Sigmoid colon (tissue), 7 donors: Measurements from ENCODE around the gene DDX39A. TPM values are rescaled to one million over a fixed set of nuclear protein-coding genes. Genes with fewer than 3 reads are reported as not detected.
"Not testable (repeated sequence)": the region's sequence is repeated elsewhere in the genome, so short reads cannot be mapped to it uniquely, and the experiment has no call there.

Experiments used
- DNase-seq: peaks from one replicate; pipeline ENCODE4 v3.0.0-alpha.2; 2019
- H3K27ac ChIP-seq, 4 donors: fragments of 200-600 bp; sonication (generic); one replicate each; pipeline ENCODE4 v1.5.1; 2016 to 2019; ENCODE audit warnings: mild to moderate bottlenecking in 1 of 4
- H3K27me3 ChIP-seq, 3 donors: fragments of 200-600 bp; sonication (generic); one replicate each; pipeline ENCODE4 v1.5.1; 2019; ENCODE audit warnings: mild to moderate bottlenecking in 1 of 3
- H3K36me3 ChIP-seq, 4 donors: fragments of 200-600 bp; sonication (generic); one replicate each; pipeline ENCODE4 v1.5.1; 2016 to 2019
- H3K4me1 ChIP-seq, 4 donors: fragments of 200-600 bp; sonication (generic); one replicate each; pipeline ENCODE4 v1.5.1; 2017 to 2019
- H3K4me3 ChIP-seq, 4 donors: fragments of 200-600 bp; sonication (generic); one replicate each; pipeline ENCODE4 v1.5.1; 2017 to 2019; ENCODE audit warnings: mild to moderate bottlenecking in 2 of 4, moderate library complexity in 1 of 4
- H3K9me3 ChIP-seq, 4 donors: fragments of 200-600 bp in 3 of 4; sonication (generic) in 3 of 4; one replicate each; pipeline versions ENCODE4 v1.5.1 to v1.6.1; 2013 to 2019
- CTCF ChIP-seq, 4 experiments: fragments of 450-650 bp in 3 of 4; fragments of 200-600 bp in 1 of 4; IDR thresholded peaks; one replicate each; pipeline ENCODE4 v1.5.1; 2016 to 2019; ENCODE audit warnings: antibody characterized with exemption in 4 of 4, mild to moderate bottlenecking in 3 of 4, moderate library complexity in 2 of 4
- EP300 ChIP-seq, 4 donors: sonication (generic); formaldehyde crosslinking; IDR thresholded peaks; one replicate each; pipeline ENCODE4 v1.6.1; 2017; ENCODE audit warnings: antibody characterized with exemption in 4 of 4
- POLR2A ChIP-seq, 2 donors: fragments of 450-650 bp; IDR thresholded peaks; one replicate each; pipeline ENCODE4 v1.6.1; 2016; ENCODE audit warnings: antibody characterized with exemption in 2 of 2, mild to moderate bottlenecking in 2 of 2, moderate library complexity in 2 of 2
- POLR2AphosphoS5 ChIP-seq, 4 donors: sonication (generic); formaldehyde crosslinking; IDR thresholded peaks; one replicate each; pipeline ENCODE4 v1.6.1; 2017; ENCODE audit warnings: antibody characterized with exemption in 4 of 4
- WGBS, 2 donors: extraction: QIAGEN DNeasy Blood & Tissue Kit; methylation state at CpG; one replicate each; pipeline ENCODE4 v1.1.7; 2013; 5-methylcytosine and 5-hydroxymethylcytosine counted together
- intact Hi-C: fragments of 100-400 bp; cut with DNase I; formaldehyde crosslinking; loops from one replicate; pipeline ENCODE4 v1.15.1; 2023
- polyA plus RNA-seq, 3 donors: library from polyadenylated mRNA; stranded (reverse); fragments of 200-250 nt; gene quantifications; one replicate each; pipeline ENCODE4 v1.2.3, GENCODE V29; 2013
- total RNA-seq, 4 donors: library from RNA; depleted of rRNA; stranded (reverse); fragments of >200 nt; gene quantifications; one replicate each; pipeline ENCODE4 v1.1.0, GENCODE V29; 2016
- donor health status: healthy with polysubstance abuse.
- donor health status: Bipolar disorder and iron deficiency.
- donor health status: healthy.

The DDX39A gene
- total and polyA plus RNA-seq, 7 donors: 37.8 to 161 (median 43.6) TPM

- DNase-seq: no peak
- TF ChIP-seq CTCF (IDR thresholded peaks at IDR 0.05) (no peak), POLR2AphosphoS5 (IDR thresholded peaks at IDR 0.05) (no peak), EP300 (IDR thresholded peaks at IDR 0.05) (no peak), POLR2A (IDR thresholded peaks at IDR 0.05) (no peak)
- H3K4me1 ChIP-seq: peaks cover 0 to 6% (median 2%) of the 10 kb centered on the region in 4 donors
- intact Hi-C loops: loop anchor here (10.0 kb wide), 1 partner anchor 196 kb away; the partner anchor contains the start of gene ADGRL1
- no peak overlapping the region for H3K27ac ChIP-seq
- peaks cover 0 to 50% (median 24%) of the 10 kb centered on the region in 4 donors for H3K36me3 ChIP-seq
- H3K27me3 ChIP-seq: no peaks in the 10 kb centered on the region
- 77 to 93% methylated on average over 11 of the region's 11 CpGs for WGBS, 2 donors
- H3K4me3 ChIP-seq: no peak overlapping the region
- H3K9me3 ChIP-seq: no peaks in the 10 kb centered on the region
These were observed 18.1 kb downstream of the DDX39A start for GRCh38 chr19:14400951-14401431.

GRCh38 chr19:14397168-14397567, 22.0 kb downstream of the DDX39A start:
- H3K9me3 ChIP-seq, intact Hi-C loops, H3K4me1 ChIP-seq, H3K27ac ChIP-seq, H3K4me3 ChIP-seq, DNase-seq, H3K27me3 ChIP-seq: not testable (repeated sequence)
- H3K36me3 ChIP-seq: peaks cover 0 to 57% (median 39%) of the 10 kb centered on the region in 4 donors
- WGBS, 2 donors: 92 to 93% methylated on average over 15 to 16 of the region's 16 CpGs

GRCh38 chr19:14396730-14397129, 22.4 kb downstream of the DDX39A start:
- H3K9me3 ChIP-seq, intact Hi-C loops, H3K27me3 ChIP-seq, H3K27ac ChIP-seq, H3K4me3 ChIP-seq, H3K4me1 ChIP-seq, DNase-seq: not testable (repeated sequence)
- peaks cover 0 to 57% (median 41%) of the 10 kb centered on the region in 4 donors for H3K36me3 ChIP-seq
- WGBS, 2 donors: 94 to 96% methylated on average over 3 of the region's 3 CpGs

GRCh38 chr19:14395710-14396336, 23.3 kb downstream of the DDX39A start:
- intact Hi-C loops: no loop called here
- H3K36me3 ChIP-seq: peaks cover 3 to 58% (median 41%) of the 10 kb centered on the region in 4 donors

GRCh38 chr19:14395262-14395661, 23.9 kb downstream of the DDX39A start:
- intact Hi-C loops: no loop called here
- 93 to 96% methylated on average over 9 of the region's 9 CpGs for WGBS, 2 donors
- TF ChIP-seq CTCF (IDR thresholded peaks at IDR 0.05) (no peak), POLR2A (IDR thresholded peaks at IDR 0.05) (no peak), POLR2AphosphoS5 (IDR thresholded peaks at IDR 0.05) (no peak), EP300 (IDR thresholded peaks at IDR 0.05) (no peak)
- no peaks in the 10 kb centered on the region for H3K9me3 ChIP-seq
- H3K27ac ChIP-seq: no peak overlapping the region
- H3K4me3 ChIP-seq: no peak overlapping the region
- no peaks in the 10 kb centered on the region for H3K27me3 ChIP-seq
- H3K36me3 ChIP-seq: peaks cover 8 to 57% (median 41%) of the 10 kb centered on the region in 4 donors
- DNase-seq: no peak
- no peaks in the 10 kb centered on the region for H3K4me1 ChIP-seq

More at GRCh38 chr19:14395710-14396336, 23.3 kb downstream of the DDX39A start:
- Histone ChIP-seq H3K4me3 (no peak overlapping the region), H3K27ac (no peak overlapping the region), H3K9me3 (no peaks in the 10 kb centered on the region), H3K4me1 (no peaks in the 10 kb centered on the region), H3K27me3 (no peaks in the 10 kb centered on the region)
- WGBS, 2 donors: 93 to 94% methylated on average over 16 of the region's 16 CpGs
- TF ChIP-seq POLR2AphosphoS5 (IDR thresholded peaks at IDR 0.05) (no peak), POLR2A (IDR thresholded peaks at IDR 0.05) (no peak), CTCF (IDR thresholded peaks at IDR 0.05) (no peak), EP300 (IDR thresholded peaks at IDR 0.05) (no peak)
- DNase-seq: no peak

GRCh38 chr19:14394167-14394566, 25.0 kb downstream of the DDX39A start:
- intact Hi-C loops: no loop called here
- TF ChIP-seq POLR2AphosphoS5 (IDR thresholded peaks at IDR 0.05) (no peak), CTCF (IDR thresholded peaks at IDR 0.05) (no peak), POLR2A (IDR thresholded peaks at IDR 0.05) (no peak), EP300 (IDR thresholded peaks at IDR 0.05) (no peak)
- H3K4me3 ChIP-seq: no peak overlapping the region
- WGBS, 2 donors: 91 to 92% methylated on average over 9 of the region's 9 CpGs
- no peaks in the 10 kb centered on the region for H3K9me3 ChIP-seq
- H3K36me3 ChIP-seq: peaks cover 8 to 52% (median 37%) of the 10 kb centered on the region in 4 donors
- no peak overlapping the region for H3K27ac ChIP-seq
- H3K4me1 ChIP-seq: no peaks in the 10 kb centered on the region
- no peaks in the 10 kb centered on the region for H3K27me3 ChIP-seq
- no peak for DNase-seq
